ENCODE results near the gene SMARCD3. TPM values are rescaled to one million over a fixed set of nuclear protein-coding genes. Genes with fewer than 3 reads are reported as not detected.

Gene SMARCD3
- total and polyA plus RNA-seq, 4 donors: 1.8 to 5.6 (median 2.1) TPM

DNA sequence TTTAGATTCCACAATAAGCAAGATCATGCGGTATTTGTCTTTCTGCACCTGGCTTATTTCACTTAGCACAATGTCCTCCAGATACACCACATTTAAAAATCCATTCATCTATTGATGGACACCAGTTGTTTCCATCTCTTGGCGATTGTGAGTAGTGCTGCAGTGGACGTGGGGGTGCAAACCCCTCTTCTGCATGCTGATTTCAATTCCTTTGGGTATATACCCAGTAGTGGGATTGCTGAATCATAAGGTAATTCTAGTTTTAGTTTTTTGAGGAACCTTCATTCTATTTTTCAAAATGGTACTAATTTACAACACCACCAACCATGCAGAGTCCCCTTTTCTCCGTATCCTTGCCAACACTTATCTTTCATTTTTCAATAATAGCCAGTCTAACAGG is 59.5 kb downstream of the SMARCD3 start:
- TF ChIP-seq HNF4A (conservative IDR thresholded peaks at IDR 0.05) (no peak), FOXA1 (IDR thresholded peaks at IDR 0.05) (no peak), YY1 (IDR thresholded peaks at IDR 0.05) (no peak)
- TF ChIP-seq, protein P1, sequence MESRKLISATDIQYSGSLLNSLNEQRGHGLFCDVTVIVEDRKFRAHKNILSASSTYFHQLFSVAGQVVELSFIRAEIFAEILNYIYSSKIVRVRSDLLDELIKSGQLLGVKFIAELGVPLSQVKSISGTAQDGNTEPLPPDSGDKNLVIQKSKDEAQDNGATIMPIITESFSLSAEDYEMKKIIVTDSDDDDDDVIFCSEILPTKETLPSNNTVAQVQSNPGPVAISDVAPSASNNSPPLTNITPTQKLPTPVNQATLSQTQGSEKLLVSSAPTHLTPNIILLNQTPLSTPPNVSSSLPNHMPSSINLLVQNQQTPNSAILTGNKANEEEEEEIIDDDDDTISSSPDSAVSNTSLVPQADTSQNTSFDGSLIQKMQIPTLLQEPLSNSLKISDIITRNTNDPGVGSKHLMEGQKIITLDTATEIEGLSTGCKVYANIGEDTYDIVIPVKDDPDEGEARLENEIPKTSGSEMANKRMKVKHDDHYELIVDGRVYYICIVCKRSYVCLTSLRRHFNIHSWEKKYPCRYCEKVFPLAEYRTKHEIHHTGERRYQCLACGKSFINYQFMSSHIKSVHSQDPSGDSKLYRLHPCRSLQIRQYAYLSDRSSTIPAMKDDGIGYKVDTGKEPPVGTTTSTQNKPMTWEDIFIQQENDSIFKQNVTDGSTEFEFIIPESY (IDR thresholded peaks at IDR 0.05): no peak
- TF ChIP-seq, protein P2, sequence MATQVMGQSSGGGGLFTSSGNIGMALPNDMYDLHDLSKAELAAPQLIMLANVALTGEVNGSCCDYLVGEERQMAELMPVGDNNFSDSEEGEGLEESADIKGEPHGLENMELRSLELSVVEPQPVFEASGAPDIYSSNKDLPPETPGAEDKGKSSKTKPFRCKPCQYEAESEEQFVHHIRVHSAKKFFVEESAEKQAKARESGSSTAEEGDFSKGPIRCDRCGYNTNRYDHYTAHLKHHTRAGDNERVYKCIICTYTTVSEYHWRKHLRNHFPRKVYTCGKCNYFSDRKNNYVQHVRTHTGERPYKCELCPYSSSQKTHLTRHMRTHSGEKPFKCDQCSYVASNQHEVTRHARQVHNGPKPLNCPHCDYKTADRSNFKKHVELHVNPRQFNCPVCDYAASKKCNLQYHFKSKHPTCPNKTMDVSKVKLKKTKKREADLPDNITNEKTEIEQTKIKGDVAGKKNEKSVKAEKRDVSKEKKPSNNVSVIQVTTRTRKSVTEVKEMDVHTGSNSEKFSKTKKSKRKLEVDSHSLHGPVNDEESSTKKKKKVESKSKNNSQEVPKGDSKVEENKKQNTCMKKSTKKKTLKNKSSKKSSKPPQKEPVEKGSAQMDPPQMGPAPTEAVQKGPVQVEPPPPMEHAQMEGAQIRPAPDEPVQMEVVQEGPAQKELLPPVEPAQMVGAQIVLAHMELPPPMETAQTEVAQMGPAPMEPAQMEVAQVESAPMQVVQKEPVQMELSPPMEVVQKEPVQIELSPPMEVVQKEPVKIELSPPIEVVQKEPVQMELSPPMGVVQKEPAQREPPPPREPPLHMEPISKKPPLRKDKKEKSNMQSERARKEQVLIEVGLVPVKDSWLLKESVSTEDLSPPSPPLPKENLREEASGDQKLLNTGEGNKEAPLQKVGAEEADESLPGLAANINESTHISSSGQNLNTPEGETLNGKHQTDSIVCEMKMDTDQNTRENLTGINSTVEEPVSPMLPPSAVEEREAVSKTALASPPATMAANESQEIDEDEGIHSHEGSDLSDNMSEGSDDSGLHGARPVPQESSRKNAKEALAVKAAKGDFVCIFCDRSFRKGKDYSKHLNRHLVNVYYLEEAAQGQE (IDR thresholded peaks at IDR 0.05): no peak
- TF ChIP-seq, protein P3, sequence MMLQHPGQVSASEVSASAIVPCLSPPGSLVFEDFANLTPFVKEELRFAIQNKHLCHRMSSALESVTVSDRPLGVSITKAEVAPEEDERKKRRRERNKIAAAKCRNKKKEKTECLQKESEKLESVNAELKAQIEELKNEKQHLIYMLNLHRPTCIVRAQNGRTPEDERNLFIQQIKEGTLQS (IDR thresholded peaks at IDR 0.05): no peak
- Histone ChIP-seq H3K4me3 (ENCODE audit: low read depth in 1 of 3, low read length in 3 of 3) (no peak overlapping the region), H3K27ac (ENCODE audit: low read depth in 1 of 2, low read length in 2 of 2) (no peak overlapping the region), H3K9ac (ENCODE audit: low read depth in 1 of 2, low read length in 2 of 2) (no peak overlapping the region), H3K4me1 (ENCODE audit: control insufficient read depth in 4 of 4, insufficient read depth in 4 of 4, low read length in 3 of 4) (no peaks in the 10 kb centered on the region), H3K9me3 (ENCODE audit: control insufficient read depth in 4 of 4, low read length in 3 of 4) (no peaks in the 10 kb centered on the region), H3K36me3 (ENCODE audit: control insufficient read depth in 4 of 4, insufficient read depth in 3 of 4, low read depth in 1 of 4, low read length in 3 of 4) (no peaks in the 10 kb centered on the region), H3K27me3 (ENCODE audit: control insufficient read depth in 4 of 4, insufficient read depth in 4 of 4, low read length in 3 of 4) (no peaks in the 10 kb centered on the region)
- WGBS: 77% methylated on average over 4 of the region's 4 CpGs
- no peak for DNase-seq (ENCODE audit: low spot score)

Other genes with a start within 250 kb of the SMARCD3 start
- gene ATG9B, start 224.2 kb downstream of the SMARCD3 start, total RNA-seq: not detected
- under 1 TPM in 1 of 2 donors, not detected in 1; 0.61 TPM for gene ATG9B, start 224.2 kb downstream of the SMARCD3 start, polyA plus RNA-seq
- gene ABCB8, start 220.2 kb downstream of the SMARCD3 start, total RNA-seq: 10 to 100 TPM; 12.4 to 28.3 TPM
- gene ABCB8, start 220.2 kb downstream of the SMARCD3 start, polyA plus RNA-seq: 10 to 100 TPM; 16.7 to 30.2 TPM
- 1 to 10 TPM in 1 of 2 donors, under 1 TPM in 1; 0.05 to 1.0 TPM for gene ASIC3, start 200.2 kb downstream of the SMARCD3 start, total RNA-seq
- gene ASIC3, start 200.2 kb downstream of the SMARCD3 start, polyA plus RNA-seq: under 1 TPM; 0.22 to 0.55 TPM
- gene CDK5, start 190.8 kb downstream of the SMARCD3 start, total RNA-seq: 1 to 10 TPM; 4.0 to 8.8 TPM
- 1 to 10 TPM; 6.0 to 9.0 TPM for gene CDK5, start 190.8 kb downstream of the SMARCD3 start, polyA plus RNA-seq
- gene SLC4A2, start 189.1 kb downstream of the SMARCD3 start, total RNA-seq: 10 to 100 TPM; 27.5 to 73.2 TPM
- 10 to 100 TPM; 72.0 to 98.8 TPM for gene SLC4A2, start 189.1 kb downstream of the SMARCD3 start, polyA plus RNA-seq
- 10 to 100 TPM; 31.1 to 62.8 TPM for gene FASTK, start 167.9 kb downstream of the SMARCD3 start, total RNA-seq
- 10 to 100 TPM; 33.9 to 53.4 TPM for gene FASTK, start 167.9 kb downstream of the SMARCD3 start, polyA plus RNA-seq
- gene TMUB1, start 165.2 kb downstream of the SMARCD3 start, total RNA-seq: 10 to 100 TPM; 15.1 to 28.9 TPM
- gene TMUB1, start 165.2 kb downstream of the SMARCD3 start, polyA plus RNA-seq: 10 to 100 TPM; 32.0 to 51.7 TPM
- gene AGAP3, start 162.2 kb downstream of the SMARCD3 start, total RNA-seq: 10 to 100 TPM in 1 of 2 donors, 1 to 10 TPM in 1; 3.9 to 27.0 TPM
- gene AGAP3, start 162.2 kb downstream of the SMARCD3 start, polyA plus RNA-seq: 10 to 100 TPM; 10.1 to 25.2 TPM
- gene GBX1, start 81.0 kb downstream of the SMARCD3 start, total RNA-seq: not detected
- gene GBX1, start 81.0 kb downstream of the SMARCD3 start, polyA plus RNA-seq: not detected
- gene ASB10, start 61.4 kb downstream of the SMARCD3 start, total RNA-seq: not detected
- not detected for gene ASB10, start 61.4 kb downstream of the SMARCD3 start, polyA plus RNA-seq
- not detected for gene H2BK1, start 38.2 kb downstream of the SMARCD3 start, total RNA-seq
- gene H2BK1, start 38.2 kb downstream of the SMARCD3 start, polyA plus RNA-seq: not detected
- gene ABCF2, start 21.5 kb downstream of the SMARCD3 start, total RNA-seq: 10 to 100 TPM; 11.2 to 15.6 TPM
- 1 to 10 TPM; 6.3 to 9.9 TPM for gene ABCF2, start 21.5 kb downstream of the SMARCD3 start, polyA plus RNA-seq
- 10 to 100 TPM; 16.7 to 19.7 TPM for gene CHPF2, start 16.2 kb downstream of the SMARCD3 start, total RNA-seq
- 10 to 100 TPM in 1 of 2 donors, 1 to 10 TPM in 1; 4.1 to 19.5 TPM for gene CHPF2, start 16.2 kb downstream of the SMARCD3 start, polyA plus RNA-seq
- gene NUB1, start 93.1 kb upstream of the SMARCD3 start, total RNA-seq: 10 to 100 TPM; 14.0 to 27.9 TPM
- gene NUB1, start 93.1 kb upstream of the SMARCD3 start, polyA plus RNA-seq: 10 to 100 TPM; 18.7 to 19.0 TPM
- gene WDR86, start 161.3 kb upstream of the SMARCD3 start, total RNA-seq: 1 to 10 TPM in 1 of 2 donors, under 1 TPM in 1; 0.75 to 4.9 TPM
- under 1 TPM; 0.35 to 0.78 TPM for gene WDR86, start 161.3 kb upstream of the SMARCD3 start, polyA plus RNA-seq
- under 1 TPM in 1 of 2 donors, not detected in 1; under 0.01 TPM for gene CRYGN, start 191.4 kb upstream of the SMARCD3 start, total RNA-seq
- under 1 TPM in 1 of 2 donors, not detected in 1; 0.02 TPM for gene CRYGN, start 191.4 kb upstream of the SMARCD3 start, polyA plus RNA-seq